Activated T-cell treated with anti-CD3 and anti-CD28 coated beads, Interleukin-2, amount 50 U/mL, for 4 hours (primary cell): Measurements from ENCODE around the gene C1orf50. TPM values are rescaled to one million over a fixed set of nuclear protein-coding genes. Genes with fewer than 3 reads are reported as not detected.

Experiments
- ATAC-seq, 2 donors: fragments of 200-7000 bp; cut with Tn5 transposase; one replicate each; pipeline ENCODE4 v1.10.0; 2021
- DNase-seq: peaks from one replicate; pipeline ENCODE4 v3.0.0-alpha.2; 2020
- H3K27me3 Mint-ChIP-seq: one replicate; pipeline ENCODE4 v1.8.0; 2021; ENCODE audit warnings: low read depth, mixed read lengths
- H3K36me3 Mint-ChIP-seq: one replicate; pipeline ENCODE4 v1.8.0; 2022; ENCODE audit warnings: mixed read lengths; ENCODE audit not compliant: insufficient read depth
- H3K4me1 Mint-ChIP-seq: one replicate; pipeline ENCODE4 v1.8.0; 2021; ENCODE audit warnings: low read depth, mixed read lengths
- H3K4me3 Mint-ChIP-seq: one replicate; pipeline ENCODE4 v1.8.0; 2021; ENCODE audit warnings: mild to moderate bottlenecking, moderate library complexity, mixed read lengths
- H3K9me3 Mint-ChIP-seq: one replicate; pipeline ENCODE4 v1.8.0; 2021; ENCODE audit warnings: mixed read lengths
- total RNA-seq, 3 donors: library from RNA; stranded (reverse); gene quantifications; one replicate each; pipeline ENCODE4 v1.2.1, GENCODE V29; 2021

Gene C1orf50
- total RNA-seq, 3 donors from 2014 or later = 4.5 to 7.9 (median 5.0) TPM

- DNase-seq (no peak), ATAC-seq (no peak)
- Mint-ChIP-seq H3K27me3 (no peaks in the 10 kb centered on the region), H3K4me1 (peaks cover 5% of the 10 kb centered on the region), H3K9me3 (no peaks in the 10 kb centered on the region), H3K36me3 (no peaks in the 10 kb centered on the region), H3K4me3 (no peak overlapping the region)
Observed at GRCh38 chr1:42735477-42736105, 31.5 kb upstream of the C1orf50 start.

- ATAC-seq = no peak
- Mint-ChIP-seq H3K4me1 (peaks cover 5% of the 10 kb centered on the region), H3K9me3 (no peaks in the 10 kb centered on the region), H3K27me3 (no peaks in the 10 kb centered on the region), H3K4me3 (no peak overlapping the region), H3K36me3 (no peaks in the 10 kb centered on the region)
- DNase-seq = no peak
Observed at GRCh38 chr1:42736152-42736551, 30.9 kb upstream of the C1orf50 start.

GRCh38 chr1:42736571-42737200 lies 30.4 kb upstream of the C1orf50 start:
- Mint-ChIP-seq H3K36me3 (no peaks in the 10 kb centered on the region), H3K4me3 (no peak overlapping the region), H3K9me3 (no peaks in the 10 kb centered on the region), H3K27me3 (no peaks in the 10 kb centered on the region), H3K4me1 (peaks cover 5% of the 10 kb centered on the region)
- DNase-seq = no peak
- ATAC-seq = no peak

GRCh38 chr1:42737257-42737656 lies 29.8 kb upstream of the C1orf50 start:
- no peaks in the 10 kb centered on the region for H3K9me3 Mint-ChIP-seq
- no peak for ATAC-seq
- H3K4me1 Mint-ChIP-seq = peaks cover 5% of the 10 kb centered on the region
- DNase-seq = no peak
- no peak overlapping the region for H3K4me3 Mint-ChIP-seq
- no peaks in the 10 kb centered on the region for H3K36me3 Mint-ChIP-seq
- H3K27me3 Mint-ChIP-seq = no peaks in the 10 kb centered on the region

- Mint-ChIP-seq H3K36me3 (no peaks in the 10 kb centered on the region), H3K9me3 (no peaks in the 10 kb centered on the region), H3K27me3 (no peaks in the 10 kb centered on the region), H3K4me1 (peaks cover 5% of the 10 kb centered on the region), H3K4me3 (no peak overlapping the region)
- ATAC-seq = no peak
- no peak for DNase-seq
Observed at GRCh38 chr1:42737986-42738677, 28.9 kb upstream of the C1orf50 start.

- Mint-ChIP-seq H3K9me3 (no peaks in the 10 kb centered on the region), H3K4me1 (peaks cover 5% of the 10 kb centered on the region), H3K27me3 (no peaks in the 10 kb centered on the region), H3K4me3 (no peak overlapping the region), H3K36me3 (no peaks in the 10 kb centered on the region)
- DNase-seq (no peak), ATAC-seq (no peak)
Observed at GRCh38 chr1:42738678-42739226, 28.3 kb upstream of the C1orf50 start.

- no peak within 1 kb of the TSS for H3K4me3 Mint-ChIP-seq
- peaks cover 5% of the 10 kb centered on the region for H3K4me1 Mint-ChIP-seq
- ATAC-seq (no peak), DNase-seq (no peak)
- H3K27me3 Mint-ChIP-seq = no peaks in the 10 kb centered on the region
- no peaks in the 10 kb centered on the region for H3K36me3 Mint-ChIP-seq
- no peaks in the 10 kb centered on the region for H3K9me3 Mint-ChIP-seq
Observed at GRCh38 chr1:42739753-42740700, 27.0 kb upstream of the C1orf50 start, which contains the start of gene CLDN19. CLDN19 (minus strand) TSS chr1:42740236; CDS start chr1:42740063, 173 bp downstream.

- Mint-ChIP-seq H3K36me3 (peaks cover 3% of the 10 kb centered on the region), H3K27me3 (no peaks in the 10 kb centered on the region), H3K4me1 (peaks cover 5% of the 10 kb centered on the region), H3K4me3 (no peak overlapping the region), H3K9me3 (no peaks in the 10 kb centered on the region)
- DNase-seq (no peak), ATAC-seq (no peak)
Observed at GRCh38 chr1:42740851-42741580, 26.0 kb upstream of the C1orf50 start.

- DNase-seq = no peak
- Mint-ChIP-seq H3K9me3 (no peaks in the 10 kb centered on the region), H3K36me3 (peaks cover 3% of the 10 kb centered on the region), H3K4me1 (peaks cover 5% of the 10 kb centered on the region), H3K4me3 (no peak overlapping the region), H3K27me3 (no peaks in the 10 kb centered on the region)
- ATAC-seq = no peak
Observed at GRCh38 chr1:42741706-42742105, 25.3 kb upstream of the C1orf50 start.

GRCh38 chr1:42742141-42742540 lies 24.9 kb upstream of the C1orf50 start:
- Mint-ChIP-seq H3K4me1 (peaks cover 3% of the 10 kb centered on the region), H3K9me3 (no peaks in the 10 kb centered on the region), H3K27me3 (no peaks in the 10 kb centered on the region), H3K36me3 (peaks cover 3% of the 10 kb centered on the region), H3K4me3 (no peak overlapping the region)
- DNase-seq = no peak
- no peak for ATAC-seq

- no peak overlapping the region for H3K4me3 Mint-ChIP-seq
- no peaks in the 10 kb centered on the region for H3K4me1 Mint-ChIP-seq
- no peaks in the 10 kb centered on the region for H3K9me3 Mint-ChIP-seq
- H3K36me3 Mint-ChIP-seq = peaks cover 3% of the 10 kb centered on the region
- H3K27me3 Mint-ChIP-seq = no peaks in the 10 kb centered on the region
- ATAC-seq = no peak
- DNase-seq = no peak
Observed at GRCh38 chr1:42742617-42743316, 24.3 kb upstream of the C1orf50 start.

GRCh38 chr1:42743317-42744147 lies 23.5 kb upstream of the C1orf50 start:
- DNase-seq (no peak), ATAC-seq (no peak)
- Mint-ChIP-seq H3K4me3 (no peak overlapping the region), H3K36me3 (peaks cover 9% of the 10 kb centered on the region), H3K27me3 (no peaks in the 10 kb centered on the region), H3K9me3 (no peaks in the 10 kb centered on the region), H3K4me1 (no peaks in the 10 kb centered on the region)
